Epithelial cell of esophagus (primary cell): ENCODE results near the gene HYPK.
"Not testable (repeated sequence)": the region's sequence is repeated elsewhere in the genome, so short reads cannot be mapped to it uniquely, and the experiment has no call there.

Experiments used
- DNase-seq: peaks from one replicate; pipeline ENCODE4 v3.0.0; 2010; ENCODE audit warnings: low read depth
- H3K4me3 ChIP-seq: 2 replicates; pipeline ENCODE4 v1.5.1; 2011; ENCODE audit warnings: mild to moderate bottlenecking, low read length, control low read depth
- CTCF ChIP-seq: IDR thresholded peaks from 2 replicates; pipeline ENCODE4 v1.5.1; 2011; ENCODE audit warnings: low read depth, mild to moderate bottlenecking, low read length, control low read depth, inconsistent platforms; ENCODE audit not compliant: insufficient read depth; ENCODE audit errors: missing control alignments

Gene HYPK

GRCh38 chr15:43821505-43821904 is 21.1 kb downstream of the HYPK start:
- no peak overlapping the region for H3K4me3 ChIP-seq
- TF ChIP-seq CTCF = no peak
- no peak for DNase-seq

- peak; percentile 99 for DNase-seq
These were observed 24.2 kb downstream of the HYPK start, which contains the start of gene MFAP1 for GRCh38 chr15:43824302-43825246. TSS of gene MFAP1 (minus strand) at chr15:43824690. CDS start at chr15:43824569, 121 bp downstream.

GRCh38 chr15:43825305-43825704 is 24.9 kb downstream of the HYPK start:
- DNase-seq, H3K4me3 ChIP-seq: not testable (repeated sequence)

More at GRCh38 chr15:43824302-43825246, 24.2 kb downstream of the HYPK start, which contains the start of gene MFAP1:
- peak within 1 kb of the TSS; percentile 97 for H3K4me3 ChIP-seq
- TF ChIP-seq CTCF = no peak

GRCh38 chr15:43826029-43826507 is 25.7 kb downstream of the HYPK start:
- no peak for DNase-seq
- no peak for TF ChIP-seq CTCF
- H3K4me3 ChIP-seq = peak overlapping the region; percentile 57

GRCh38 chr15:43826508-43827341 is 26.3 kb downstream of the HYPK start, which contains the start of gene WDR76:
TSS of gene WDR76 (plus strand) at chr15:43827002. CDS start at chr15:43827033, 31 bp downstream.
- peak; percentile 86 for DNase-seq
- TF ChIP-seq CTCF = no peak

GRCh38 chr15:43828061-43828657 is 27.8 kb downstream of the HYPK start:
- no peak overlapping the region for H3K4me3 ChIP-seq
- no peak for DNase-seq
- no peak for TF ChIP-seq CTCF

More at GRCh38 chr15:43826508-43827341, 26.3 kb downstream of the HYPK start, which contains the start of gene WDR76:
- H3K4me3 ChIP-seq = peak within 1 kb of the TSS; percentile 57

GRCh38 chr15:43829951-43830540 is 29.6 kb downstream of the HYPK start:
- H3K4me3 ChIP-seq, DNase-seq: not testable (repeated sequence)

GRCh38 chr15:43830691-43831275 is 30.4 kb downstream of the HYPK start:
- H3K4me3 ChIP-seq, DNase-seq: not testable (repeated sequence)

- DNase-seq, H3K4me3 ChIP-seq: not testable (repeated sequence)
These were observed 31.2 kb downstream of the HYPK start for GRCh38 chr15:43831519-43832052.

GRCh38 chr15:43832485-43832884 is 32.1 kb downstream of the HYPK start:
- not testable (repeated sequence) for H3K4me3 ChIP-seq, DNase-seq
